Activated T-cell treated with anti-CD3 and anti-CD28 coated beads, Interleukin-2, amount 50 U/mL, for 4 hours (primary cell): ENCODE measurements around the gene GPR50. TPM values are rescaled to one million over a fixed set of nuclear protein-coding genes. Genes with fewer than 3 reads are reported as not detected.
A peak's percentile ranks its signal among the peaks of the same experiment; 100 is the strongest.

Experiments used
- ATAC-seq, 2 donors: fragments of 200-7000 bp; cut with Tn5 transposase; one replicate each; pipeline ENCODE4 v1.10.0; 2021
- DNase-seq: peaks from one replicate; pipeline ENCODE4 v3.0.0-alpha.2; 2020
- H3K27me3 Mint-ChIP-seq: one replicate; pipeline ENCODE4 v1.8.0; 2021; ENCODE audit warnings: low read depth, mixed read lengths
- H3K36me3 Mint-ChIP-seq: one replicate; pipeline ENCODE4 v1.8.0; 2022; ENCODE audit warnings: mixed read lengths; ENCODE audit not compliant: insufficient read depth
- H3K4me1 Mint-ChIP-seq: one replicate; pipeline ENCODE4 v1.8.0; 2021; ENCODE audit warnings: low read depth, mixed read lengths
- H3K4me3 Mint-ChIP-seq: one replicate; pipeline ENCODE4 v1.8.0; 2021; ENCODE audit warnings: mild to moderate bottlenecking, moderate library complexity, mixed read lengths
- H3K9me3 Mint-ChIP-seq: one replicate; pipeline ENCODE4 v1.8.0; 2021; ENCODE audit warnings: mixed read lengths
- total RNA-seq, 3 donors: library from RNA; stranded (reverse); gene quantifications; one replicate each; pipeline ENCODE4 v1.2.1, GENCODE V29; 2021

GPR50 gene
- total RNA-seq, result not detected

GRCh38 chrX:151176231-151176750, at the start of gene GPR50:
GPR50 (plus strand) TSS chrX:151176584; CDS start chrX:151176722, 138 bp downstream.
- no peak within 1 kb of the TSS for H3K4me3 Mint-ChIP-seq
- no peak for ATAC-seq

GRCh38 chrX:151132531-151132930, 43.9 kb upstream of the GPR50 start:
- Mint-ChIP-seq H3K4me1 (no peaks in the 10 kb centered on the region), H3K4me3 (no peak overlapping the region), H3K27me3 (no peaks in the 10 kb centered on the region), H3K36me3 (no peaks in the 10 kb centered on the region), H3K9me3 (no peaks in the 10 kb centered on the region)
- ATAC-seq (no peak), DNase-seq (no peak)

More at GRCh38 chrX:151176231-151176750, at the start of gene GPR50:
- no peaks in the 10 kb centered on the region for H3K9me3 Mint-ChIP-seq
- peaks cover 8% of the 10 kb centered on the region for H3K4me1 Mint-ChIP-seq
- no peak for DNase-seq
- peaks cover 56% of the 10 kb centered on the region for H3K27me3 Mint-ChIP-seq
- H3K36me3 Mint-ChIP-seq, result no peaks in the 10 kb centered on the region

GRCh38 chrX:151151665-151152267, 24.6 kb upstream of the GPR50 start:
- ATAC-seq (peak in 1 of 2 donors; percentile 73), DNase-seq (peak; percentile 15)
- no peaks in the 10 kb centered on the region for H3K36me3 Mint-ChIP-seq
- H3K4me3 Mint-ChIP-seq, result no peak overlapping the region
- H3K27me3 Mint-ChIP-seq, result peaks cover 22% of the 10 kb centered on the region
- no peaks in the 10 kb centered on the region for H3K4me1 Mint-ChIP-seq
- no peaks in the 10 kb centered on the region for H3K9me3 Mint-ChIP-seq

- H3K4me1 Mint-ChIP-seq, result no peaks in the 10 kb centered on the region
- peaks cover 17% of the 10 kb centered on the region for H3K27me3 Mint-ChIP-seq
- no peaks in the 10 kb centered on the region for H3K36me3 Mint-ChIP-seq
- ATAC-seq, result no peak
- no peak overlapping the region for H3K4me3 Mint-ChIP-seq
- DNase-seq, result no peak
- no peaks in the 10 kb centered on the region for H3K9me3 Mint-ChIP-seq
Measured at GRCh38 chrX:151153086-151153485, 23.3 kb upstream of the GPR50 start.

- H3K4me3 Mint-ChIP-seq, result no peak overlapping the region
- DNase-seq (no peak), ATAC-seq (no peak)
- H3K36me3 Mint-ChIP-seq, result no peaks in the 10 kb centered on the region
- no peaks in the 10 kb centered on the region for H3K4me1 Mint-ChIP-seq
- peaks cover 17% of the 10 kb centered on the region for H3K27me3 Mint-ChIP-seq
- no peaks in the 10 kb centered on the region for H3K9me3 Mint-ChIP-seq
Measured at GRCh38 chrX:151153667-151154066, 22.7 kb upstream of the GPR50 start.

GRCh38 chrX:151155234-151155633, 21.1 kb upstream of the GPR50 start:
- H3K4me1 Mint-ChIP-seq, result no peaks in the 10 kb centered on the region
- peaks cover 10% of the 10 kb centered on the region for H3K27me3 Mint-ChIP-seq
- H3K36me3 Mint-ChIP-seq, result no peaks in the 10 kb centered on the region
- no peak for ATAC-seq
- H3K4me3 Mint-ChIP-seq, result no peak overlapping the region
- H3K9me3 Mint-ChIP-seq, result no peaks in the 10 kb centered on the region
- no peak for DNase-seq

- no peak for ATAC-seq
- no peak for DNase-seq
- Mint-ChIP-seq H3K4me3 (no peak overlapping the region), H3K36me3 (no peaks in the 10 kb centered on the region), H3K4me1 (no peaks in the 10 kb centered on the region), H3K27me3 (peaks cover 6% of the 10 kb centered on the region), H3K9me3 (no peaks in the 10 kb centered on the region)
Measured at GRCh38 chrX:151161690-151162089, 14.7 kb upstream of the GPR50 start.

- Mint-ChIP-seq H3K27me3 (peaks cover 5% of the 10 kb centered on the region), H3K4me3 (no peak overlapping the region), H3K9me3 (no peaks in the 10 kb centered on the region), H3K36me3 (no peaks in the 10 kb centered on the region), H3K4me1 (no peaks in the 10 kb centered on the region)
- DNase-seq (no peak), ATAC-seq (no peak)
Measured at GRCh38 chrX:151167791-151168345, 8.5 kb upstream of the GPR50 start.

- H3K27me3 Mint-ChIP-seq, result peaks cover 12% of the 10 kb centered on the region
Measured at GRCh38 chrX:151169783-151170182, 6.6 kb upstream of the GPR50 start.

GRCh38 chrX:151174581-151175282, 1.7 kb upstream of the GPR50 start:
- no peak overlapping the region for H3K4me3 Mint-ChIP-seq
- DNase-seq (no peak), ATAC-seq (no peak)
- H3K36me3 Mint-ChIP-seq, result no peaks in the 10 kb centered on the region
- H3K9me3 Mint-ChIP-seq, result no peaks in the 10 kb centered on the region
- H3K4me1 Mint-ChIP-seq, result peaks cover 8% of the 10 kb centered on the region
- H3K27me3 Mint-ChIP-seq, result peaks cover 40% of the 10 kb centered on the region

More at GRCh38 chrX:151169783-151170182, 6.6 kb upstream of the GPR50 start:
- no peak for ATAC-seq
- no peaks in the 10 kb centered on the region for H3K36me3 Mint-ChIP-seq
- H3K4me3 Mint-ChIP-seq, result no peak overlapping the region
- no peaks in the 10 kb centered on the region for H3K4me1 Mint-ChIP-seq
- no peaks in the 10 kb centered on the region for H3K9me3 Mint-ChIP-seq
- no peak for DNase-seq

GRCh38 chrX:151175283-151176062, 911 bp upstream of the GPR50 start:
- Mint-ChIP-seq H3K36me3 (no peaks in the 10 kb centered on the region), H3K27me3 (peaks cover 48% of the 10 kb centered on the region), H3K4me3 (no peak overlapping the region), H3K9me3 (no peaks in the 10 kb centered on the region), H3K4me1 (peaks cover 8% of the 10 kb centered on the region)
- ATAC-seq, result no peak
- no peak for DNase-seq

GRCh38 chrX:151177141-151178027, 1.0 kb downstream of the GPR50 start:
- Mint-ChIP-seq H3K4me1 (peaks cover 8% of the 10 kb centered on the region), H3K36me3 (no peaks in the 10 kb centered on the region), H3K9me3 (no peaks in the 10 kb centered on the region), H3K4me3 (no peak overlapping the region), H3K27me3 (peaks cover 61% of the 10 kb centered on the region)
- DNase-seq (no peak), ATAC-seq (peak in 1 of 2 donors; percentile 27)

GRCh38 chrX:151178746-151179145, 2.4 kb downstream of the GPR50 start:
- H3K4me1 Mint-ChIP-seq, result peaks cover 8% of the 10 kb centered on the region
- no peak for ATAC-seq
- H3K4me3 Mint-ChIP-seq, result no peak overlapping the region
- H3K36me3 Mint-ChIP-seq, result no peaks in the 10 kb centered on the region
- H3K9me3 Mint-ChIP-seq, result no peaks in the 10 kb centered on the region
- H3K27me3 Mint-ChIP-seq, result peaks cover 60% of the 10 kb centered on the region
- no peak for DNase-seq
